HG02642 (cell line): ENCODE measurements around the gene GPR162.

Experiments used
- ATAC-seq: cut with Tn5 transposase; IDR thresholded peaks from one replicate; pipeline ENCODE4 v1.9.1; 2021; ENCODE audit warnings: mild to moderate bottlenecking; ENCODE audit not compliant: unreplicated experiment, poor library complexity

Gene GPR162

DNA sequence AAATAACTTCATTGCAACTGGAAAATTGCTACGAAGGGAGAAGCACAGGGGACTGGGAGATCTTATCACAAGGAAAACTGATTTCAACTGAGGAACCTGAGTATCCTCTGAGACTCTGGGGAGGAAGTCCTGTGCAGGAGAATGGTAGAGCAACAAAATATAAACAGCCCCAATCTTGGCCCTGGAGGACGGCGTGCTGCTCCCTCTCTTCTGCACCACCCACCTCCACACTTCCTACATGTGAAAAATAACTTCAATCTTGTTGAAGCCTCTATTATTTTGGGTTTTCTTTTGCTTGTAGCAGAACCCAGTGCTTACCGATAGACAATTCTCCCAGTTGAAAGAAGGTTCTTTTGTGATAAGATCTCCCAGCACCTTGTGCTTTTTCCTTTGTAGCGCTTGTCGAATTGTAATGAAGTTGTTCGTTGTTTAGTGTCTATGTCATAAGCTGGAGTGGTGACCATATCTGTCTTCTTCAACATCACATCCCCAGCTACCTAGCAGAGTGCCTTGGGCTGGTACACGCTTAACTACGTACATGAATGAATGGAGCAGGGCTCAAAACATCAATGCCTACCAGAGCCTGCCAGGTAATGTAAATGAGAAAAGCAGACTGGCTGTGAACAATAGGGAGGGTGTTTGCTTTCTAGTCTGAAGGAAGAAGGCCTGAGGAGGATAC lies 35.1 kb upstream of the GPR162 start:
- no peak for ATAC-seq

DNA sequence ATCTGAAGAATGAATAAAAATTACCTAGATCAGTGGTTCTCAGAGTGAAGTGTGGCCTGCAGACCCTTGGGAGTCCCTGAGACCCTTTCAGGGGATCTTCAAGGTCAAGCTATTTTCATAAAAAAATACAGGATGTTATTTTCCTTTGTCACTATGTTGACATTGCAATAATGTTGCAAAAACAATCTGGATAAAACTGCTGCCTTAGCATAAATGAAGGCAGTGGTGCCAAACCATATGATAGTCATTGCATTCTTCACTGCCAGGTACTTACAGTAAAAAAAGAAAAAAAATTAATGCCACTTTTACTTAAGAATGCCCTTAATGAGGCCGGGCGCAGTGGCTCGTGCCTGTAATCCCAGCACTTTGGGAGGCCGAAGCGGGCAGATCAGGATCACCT lies 34.3 kb upstream of the GPR162 start:
- no peak for ATAC-seq

DNA sequence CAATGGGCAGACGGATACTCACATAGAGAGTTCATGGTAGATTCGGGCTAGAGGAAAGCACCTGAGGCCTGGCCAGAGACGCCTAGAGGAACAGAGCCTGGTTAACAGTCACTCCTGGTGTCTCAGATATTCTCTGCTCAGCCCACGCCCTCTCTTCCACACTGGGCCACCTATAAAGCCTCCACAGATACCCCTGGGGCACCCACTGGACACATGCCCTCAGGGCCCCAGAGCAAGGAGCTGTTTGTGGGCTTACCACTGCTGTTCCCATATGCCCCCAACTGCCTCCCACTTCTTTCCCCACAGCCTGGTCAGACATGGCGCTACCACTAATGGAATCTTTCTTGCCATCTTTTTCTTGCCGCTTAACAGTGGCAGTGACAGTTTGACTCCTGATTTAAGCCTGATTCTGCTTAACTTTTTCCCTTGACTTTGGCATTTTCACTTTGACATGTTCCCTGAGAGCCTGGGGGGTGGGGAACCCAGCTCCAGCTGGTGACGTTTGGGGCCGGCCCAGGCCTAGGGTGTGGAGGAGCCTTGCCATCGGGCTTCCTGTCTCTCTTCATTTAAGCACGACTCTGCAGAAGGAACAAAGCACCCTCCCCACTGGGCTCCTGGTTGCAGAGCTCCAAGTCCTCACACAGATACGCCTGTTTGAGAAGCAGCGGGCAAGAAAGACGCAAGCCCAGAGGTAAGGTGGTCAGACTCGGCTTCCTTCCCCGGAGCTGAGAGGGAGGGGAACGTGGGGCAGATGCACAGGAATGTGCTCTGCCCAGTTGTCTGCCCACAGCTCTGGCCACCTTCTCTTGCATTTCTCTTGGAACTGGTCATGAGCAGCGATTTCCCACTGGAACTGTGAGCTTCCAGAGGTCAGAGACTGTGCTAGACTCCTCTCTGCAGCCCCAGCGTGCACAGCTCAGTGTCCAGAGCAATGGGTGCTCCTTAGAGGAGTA lies 32.4 kb upstream of the GPR162 start, which contains the start of gene CD4:
Gene CD4, plus strand, starts transcription at position 557 of the 953 bp plus-strand sequence. CDS start 10,611 bp downstream, outside the sequence.
- ATAC-seq = no peak

DNA sequence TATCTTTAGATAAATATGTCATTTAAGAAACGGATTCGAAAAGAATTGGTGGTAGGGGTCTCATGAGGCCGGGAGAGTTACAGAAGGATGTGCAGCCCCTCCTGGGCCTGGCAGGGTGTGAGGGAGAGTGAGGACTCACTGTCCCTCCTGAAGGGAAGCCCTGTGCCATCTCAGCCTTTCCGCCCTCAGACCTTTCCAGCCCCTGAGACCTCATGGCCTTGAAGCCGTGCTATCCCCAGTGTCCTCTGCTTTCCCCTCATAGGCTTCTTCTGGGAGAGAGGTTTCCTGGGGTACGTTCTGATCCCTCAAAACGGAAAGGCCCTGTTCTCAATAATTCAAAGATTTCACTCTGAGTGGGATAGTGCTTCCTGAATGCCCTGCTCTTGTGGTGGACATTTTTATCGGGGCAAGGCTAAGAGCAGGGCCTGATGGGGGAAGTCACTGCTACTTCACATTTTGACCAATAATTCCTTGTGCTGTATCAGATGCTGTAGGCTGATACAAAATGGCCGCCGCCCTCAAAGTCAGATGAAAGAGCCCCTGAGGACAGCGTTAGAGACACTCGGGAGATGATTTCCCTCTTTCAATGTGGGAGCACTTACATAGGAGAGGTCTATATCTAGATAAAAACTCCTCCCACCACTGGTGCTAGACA lies 31.0 kb upstream of the GPR162 start:
- ATAC-seq = no peak

DNA sequence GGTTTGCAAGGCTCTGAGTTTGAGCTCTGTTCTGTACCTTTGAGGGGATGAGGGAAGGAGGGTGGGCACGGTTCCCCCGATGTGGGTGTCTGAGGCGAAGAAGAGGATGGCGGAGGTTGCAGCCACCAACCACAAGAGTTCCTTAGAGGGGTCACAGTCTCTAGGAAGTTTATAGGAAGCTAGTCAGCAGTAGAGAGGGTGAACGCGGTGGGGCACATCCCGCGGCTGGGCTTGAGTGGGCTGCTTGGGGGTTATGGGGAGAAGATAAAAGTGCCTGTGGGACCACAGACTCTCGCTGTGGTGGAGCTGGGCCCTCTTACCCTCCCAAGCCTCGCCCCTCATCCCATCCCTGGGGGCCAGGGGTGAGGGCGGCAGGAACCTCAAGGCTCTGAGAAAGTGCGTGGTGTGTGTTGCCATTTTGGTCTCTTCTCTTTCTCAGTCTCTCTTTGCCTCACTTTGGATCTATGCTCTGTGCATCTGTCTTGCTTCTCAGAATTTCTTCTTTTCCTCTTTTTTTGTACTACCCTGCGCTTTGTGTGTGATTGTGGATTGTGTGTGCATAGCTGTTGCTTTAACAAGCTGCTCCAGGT lies 29.6 kb upstream of the GPR162 start:
- peak; percentile 21 for ATAC-seq

DNA sequence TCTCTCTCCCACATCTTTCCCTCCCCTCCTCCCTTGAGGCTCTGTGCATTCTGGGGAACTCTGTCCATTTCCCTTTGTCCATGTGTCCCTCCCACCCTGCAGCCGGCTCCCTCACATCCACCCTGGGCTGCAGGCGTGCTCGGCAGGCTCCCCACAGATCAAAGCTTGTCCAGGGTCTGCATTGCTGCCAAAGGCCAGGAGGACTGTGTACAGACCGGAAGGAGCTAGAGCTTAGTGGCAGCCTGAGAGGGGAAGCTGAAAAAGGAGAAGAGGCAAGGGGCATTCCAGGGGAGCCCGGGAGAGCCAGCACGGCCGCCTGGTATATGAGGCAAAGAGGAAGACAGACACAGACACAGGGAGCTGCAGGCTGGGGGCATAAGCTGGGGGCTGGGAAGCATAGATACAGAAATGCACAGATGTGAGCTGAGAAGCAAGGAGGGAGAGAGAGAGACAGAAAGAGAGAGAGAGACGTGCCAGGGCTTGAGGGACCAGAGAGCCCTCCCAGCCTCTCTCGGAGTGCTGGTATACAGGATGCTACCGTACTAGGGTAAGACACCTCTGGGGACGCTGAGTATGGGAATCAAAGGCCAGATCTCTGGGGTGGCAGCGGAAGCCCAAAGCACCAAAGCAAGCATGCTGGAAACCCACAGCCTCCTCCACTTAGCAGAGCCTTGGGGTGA lies 29.0 kb upstream of the GPR162 start:
- peak; percentile 48 for ATAC-seq

DNA sequence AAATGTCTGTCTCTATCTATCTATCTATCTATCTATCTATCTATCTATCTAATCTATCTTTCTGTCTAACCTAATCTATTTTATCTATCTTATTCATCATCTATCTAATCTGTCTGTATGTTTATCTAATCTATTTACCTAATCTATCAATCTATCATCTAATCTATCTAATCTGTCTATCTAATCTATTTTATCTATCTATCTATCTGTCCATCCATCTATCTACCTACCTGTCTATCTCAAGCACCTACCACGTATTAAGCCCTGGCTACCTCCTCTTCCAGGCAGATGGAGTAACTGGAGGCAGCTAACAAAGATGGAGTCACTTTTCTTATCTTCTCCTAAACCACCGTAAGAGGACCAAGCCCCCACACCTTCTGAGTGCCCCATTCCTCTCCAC lies 26.5 kb upstream of the GPR162 start:
- no peak for ATAC-seq

DNA sequence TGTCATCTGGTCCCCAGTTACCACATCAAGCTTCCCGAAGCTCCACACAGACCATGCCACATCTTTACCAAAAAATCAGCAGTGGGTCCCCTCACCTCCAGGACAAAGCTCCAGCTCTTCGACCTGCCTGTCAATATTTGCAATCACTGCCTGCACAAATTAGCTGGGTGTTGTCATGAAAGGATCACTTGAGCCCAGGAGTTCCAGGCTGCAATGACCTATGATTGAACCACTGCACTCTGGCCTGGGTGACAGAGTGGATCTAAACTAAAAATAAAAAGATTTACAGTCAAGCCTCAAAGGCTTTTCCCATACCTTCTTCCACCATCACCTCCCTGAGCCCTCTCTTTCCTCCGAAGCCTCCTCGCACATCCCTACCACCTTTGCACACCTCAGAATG lies 25.0 kb upstream of the GPR162 start:
- ATAC-seq = no peak

DNA sequence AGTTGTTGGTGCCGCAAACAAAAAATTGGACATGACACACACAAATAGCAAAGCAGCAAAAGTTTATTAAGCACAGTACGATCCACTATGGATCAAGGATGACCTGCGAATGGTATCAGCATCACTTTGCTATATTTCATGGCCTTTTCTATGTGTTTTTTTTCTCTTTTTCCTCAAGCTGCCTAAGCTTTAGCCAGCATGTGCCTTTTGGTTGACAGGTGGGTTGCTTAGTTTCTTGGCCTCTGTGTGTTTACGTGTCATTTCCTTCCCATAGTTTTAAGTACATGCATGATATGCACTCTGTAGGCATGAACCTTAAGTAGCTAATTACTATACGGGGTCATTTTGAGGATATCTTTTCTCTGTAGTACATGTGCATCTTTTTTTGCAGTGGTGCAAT lies 22.5 kb upstream of the GPR162 start:
- no peak for ATAC-seq

DNA sequence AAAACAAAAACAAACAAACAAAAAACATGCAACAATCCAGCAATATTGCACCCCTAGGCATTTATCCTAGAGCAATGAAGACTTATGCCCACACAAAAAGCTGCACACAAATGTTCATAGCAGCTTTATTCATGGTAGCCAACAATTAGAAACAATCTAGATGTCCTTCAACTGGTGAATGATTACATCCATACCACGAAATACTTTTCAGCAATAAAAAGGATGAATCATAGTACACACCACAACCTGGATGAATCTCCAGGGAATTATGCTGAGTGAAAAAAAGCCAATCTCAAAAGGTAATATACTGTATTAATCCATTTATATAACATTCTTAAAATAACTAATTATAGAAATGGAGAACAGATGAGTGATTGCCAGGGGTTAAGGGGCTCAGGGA lies 14.5 kb upstream of the GPR162 start:
- no peak for ATAC-seq

DNA sequence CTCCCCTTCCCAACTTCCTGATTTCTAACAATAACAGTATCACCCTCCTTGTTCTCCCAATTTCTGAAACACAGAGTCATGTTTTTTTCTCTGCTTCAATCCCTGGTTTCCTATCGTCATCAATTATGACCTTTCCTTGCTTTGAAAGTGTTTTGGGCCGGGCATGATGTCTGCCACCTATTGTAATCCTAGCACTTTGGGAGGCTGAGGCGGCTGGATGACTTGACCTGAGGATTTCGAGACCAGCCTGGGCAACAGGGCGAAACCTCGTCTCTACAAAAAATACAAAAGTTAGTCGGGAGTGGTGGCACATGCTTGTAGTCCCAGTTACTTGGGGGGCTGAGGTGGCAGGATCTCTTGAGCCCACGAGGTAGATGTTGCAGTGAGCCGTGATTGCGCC lies 12.6 kb upstream of the GPR162 start:
- no peak for ATAC-seq

DNA sequence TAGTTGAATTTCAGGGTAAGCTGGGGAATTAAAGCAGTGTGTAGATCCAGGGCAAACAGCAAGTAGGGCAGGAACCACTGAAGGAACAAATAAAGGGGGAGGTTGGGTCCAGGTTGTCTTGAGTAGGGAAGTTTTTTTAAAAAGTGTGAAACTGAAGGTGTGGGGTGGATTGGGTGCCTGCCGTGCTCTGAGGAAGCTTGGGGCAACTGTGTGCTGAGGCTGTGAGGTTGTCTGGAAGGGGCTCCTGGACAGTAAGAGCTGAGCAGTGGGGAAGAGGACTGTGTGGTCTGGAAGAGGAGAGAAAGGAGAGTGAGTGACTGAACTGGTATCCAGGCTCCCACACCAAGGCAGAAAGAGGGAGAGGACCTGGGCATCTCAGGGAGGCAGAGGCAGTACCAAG lies 10.9 kb upstream of the GPR162 start:
- ATAC-seq = no peak

DNA sequence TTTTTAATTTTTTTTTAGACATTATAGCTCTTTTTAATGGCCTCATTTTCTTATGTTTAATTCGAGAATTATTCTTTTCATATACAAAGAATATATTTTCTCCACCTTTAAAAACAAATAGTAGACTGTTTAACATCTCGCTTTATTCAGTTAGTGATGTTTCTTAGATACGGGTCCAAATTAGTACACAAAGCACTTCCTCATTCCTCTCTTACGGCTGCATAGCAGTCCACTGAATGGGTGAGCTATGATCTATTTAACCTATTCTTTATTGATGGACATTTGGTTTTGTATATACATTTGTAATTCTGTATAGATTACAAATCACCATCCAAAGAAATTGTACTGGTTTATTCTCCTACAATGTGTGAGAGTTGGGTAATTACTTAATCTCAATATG lies 8.3 kb upstream of the GPR162 start:
- ATAC-seq = no peak

DNA sequence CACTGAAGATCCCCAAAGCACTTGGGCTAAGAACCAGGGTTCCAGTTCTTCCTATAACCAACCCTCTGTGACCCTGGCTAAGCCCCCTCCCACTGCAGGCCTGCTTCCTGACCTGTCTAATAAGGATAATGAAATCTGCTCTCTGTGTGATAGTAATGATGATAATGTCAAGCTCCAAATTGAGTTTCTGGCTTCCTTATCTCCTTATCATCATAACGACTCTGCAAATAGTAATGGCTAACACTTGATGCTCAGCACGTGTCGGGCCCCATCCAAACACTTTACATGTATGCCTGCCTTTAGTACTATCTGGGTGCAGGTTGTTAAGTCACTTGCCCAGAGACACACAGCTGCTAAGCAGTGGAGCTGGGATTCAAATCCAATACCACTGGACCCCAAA lies 5.0 kb upstream of the GPR162 start:
- ATAC-seq = no peak

DNA sequence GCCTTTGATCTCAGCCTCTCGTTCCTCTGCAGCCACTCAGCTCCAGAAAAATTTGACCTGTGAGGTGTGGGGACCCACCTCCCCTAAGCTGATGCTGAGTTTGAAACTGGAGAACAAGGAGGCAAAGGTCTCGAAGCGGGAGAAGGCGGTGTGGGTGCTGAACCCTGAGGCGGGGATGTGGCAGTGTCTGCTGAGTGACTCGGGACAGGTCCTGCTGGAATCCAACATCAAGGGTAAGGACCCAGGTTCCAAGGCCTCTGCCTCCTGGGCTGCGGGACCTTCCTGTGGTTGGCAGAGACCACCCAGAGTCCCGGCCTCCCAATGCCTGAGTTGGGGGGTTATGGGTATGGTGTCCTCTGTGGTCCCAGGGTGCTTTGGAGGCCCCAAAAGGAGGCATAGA lies 4.5 kb upstream of the GPR162 start:
- no peak for ATAC-seq

DNA sequence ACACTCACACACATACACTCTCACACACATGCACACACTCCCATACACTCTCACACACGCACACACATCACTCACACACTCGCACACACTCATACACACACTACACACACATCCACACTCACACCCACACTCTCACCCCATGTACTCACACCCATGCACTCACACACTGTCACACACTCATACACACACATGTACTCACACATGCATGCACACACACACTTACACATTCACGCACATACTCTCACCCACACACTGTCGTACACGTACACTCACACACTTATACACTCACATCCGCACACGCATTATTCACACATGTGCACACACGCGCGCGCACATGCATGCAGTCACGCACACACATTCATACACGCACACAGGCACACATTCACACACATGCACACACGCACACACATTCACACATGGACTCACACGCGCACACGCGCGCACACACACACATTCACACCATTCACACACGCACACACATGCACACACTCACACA lies 3.9 kb upstream of the GPR162 start:
- no peak for ATAC-seq

DNA sequence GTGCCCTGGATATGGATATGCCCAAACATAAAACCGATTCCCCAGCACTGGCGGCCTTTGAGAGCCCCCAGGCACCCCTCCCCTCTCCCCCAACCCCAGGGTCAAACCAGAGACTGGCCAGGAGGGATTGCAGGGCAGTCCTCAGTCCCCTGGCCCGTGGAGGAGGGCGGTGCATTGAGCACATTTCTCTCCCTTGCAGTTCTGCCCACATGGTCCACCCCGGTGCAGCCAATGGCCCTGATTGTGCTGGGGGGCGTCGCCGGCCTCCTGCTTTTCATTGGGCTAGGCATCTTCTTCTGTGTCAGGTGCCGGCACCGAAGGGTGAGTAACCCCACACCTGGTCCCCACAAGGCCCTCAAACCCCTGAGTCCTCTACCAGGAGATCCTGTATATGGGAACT lies 3.4 kb upstream of the GPR162 start:
- no peak for ATAC-seq

DNA sequence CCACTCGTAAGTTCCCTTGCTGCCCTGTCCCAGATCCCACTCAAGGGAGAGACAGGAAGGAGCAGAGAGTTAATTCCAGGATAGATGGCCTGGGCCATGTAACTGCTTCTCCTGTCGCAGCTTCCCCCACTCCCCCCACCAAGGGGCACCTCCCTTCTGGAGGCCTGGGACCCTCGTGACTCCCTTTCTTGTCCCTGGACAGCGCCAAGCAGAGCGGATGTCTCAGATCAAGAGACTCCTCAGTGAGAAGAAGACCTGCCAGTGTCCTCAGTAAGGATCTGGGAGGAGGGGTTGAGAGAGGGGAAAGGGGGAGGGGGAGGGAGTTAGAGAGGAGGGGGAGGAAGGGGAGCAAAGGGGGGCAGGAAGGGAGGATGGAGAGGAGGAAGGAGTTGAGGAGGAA lies 3.0 kb upstream of the GPR162 start:
- no peak for ATAC-seq

DNA sequence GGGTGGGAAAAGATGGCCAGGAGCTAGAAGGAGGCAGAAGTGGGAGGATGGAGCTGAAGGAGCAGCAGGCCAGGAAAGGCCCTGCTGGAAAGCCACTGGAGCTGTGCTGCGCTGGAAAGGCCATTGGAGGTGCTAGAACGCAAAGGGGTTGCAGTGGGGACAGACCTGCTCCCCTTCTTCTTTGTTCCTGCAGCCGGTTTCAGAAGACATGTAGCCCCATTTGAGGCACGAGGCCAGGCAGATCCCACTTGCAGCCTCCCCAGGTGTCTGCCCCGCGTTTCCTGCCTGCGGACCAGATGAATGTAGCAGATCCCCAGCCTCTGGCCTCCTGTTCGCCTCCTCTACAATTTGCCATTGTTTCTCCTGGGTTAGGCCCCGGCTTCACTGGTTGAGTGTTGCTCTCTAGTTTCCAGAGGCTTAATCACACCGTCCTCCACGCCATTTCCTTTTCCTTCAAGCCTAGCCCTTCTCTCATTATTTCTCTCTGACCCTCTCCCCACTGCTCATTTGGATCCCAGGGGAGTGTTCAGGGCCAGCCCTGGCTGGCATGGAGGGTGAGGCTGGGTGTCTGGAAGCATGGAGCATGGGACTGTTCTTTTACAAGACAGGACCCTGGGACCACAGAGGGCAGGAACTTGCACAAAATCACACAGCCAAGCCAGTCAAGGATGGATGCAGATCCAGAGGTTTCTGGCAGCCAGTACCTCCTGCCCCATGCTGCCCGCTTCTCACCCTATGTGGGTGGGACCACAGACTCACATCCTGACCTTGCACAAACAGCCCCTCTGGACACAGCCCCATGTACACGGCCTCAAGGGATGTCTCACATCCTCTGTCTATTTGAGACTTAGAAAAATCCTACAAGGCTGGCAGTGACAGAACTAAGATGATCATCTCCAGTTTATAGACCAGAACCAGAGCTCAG lies 2.3 kb upstream of the GPR162 start:
- no peak for ATAC-seq
